GM11168 (cell line): ENCODE results near the gene CLBA1.
"Not testable (repeated sequence)": the region's sequence is repeated elsewhere in the genome, so short reads cannot be mapped to it uniquely, and the experiment has no call there.

Source experiments
- in situ Hi-C: fragments of 300-500 bp; cut with MboI; formaldehyde crosslinking; loops from one replicate; pipeline ENCODE4 v1.12.0; 2022; ENCODE audit warnings: low sequenced_read_pairs; ENCODE audit not compliant: unreplicated experiment

The CLBA1 gene

GRCh38 chr14:104947201-104947600, 38.4 kb upstream of the CLBA1 start:
- in situ Hi-C loops = not testable (repeated sequence)

- in situ Hi-C loops = not testable (repeated sequence)
Measured at GRCh38 chr14:104947881-104948735, 37.5 kb upstream of the CLBA1 start.

GRCh38 chr14:104948736-104949031, 36.9 kb upstream of the CLBA1 start:
- in situ Hi-C loops = no loop called here

- in situ Hi-C loops = not testable (repeated sequence)
Measured at GRCh38 chr14:104949406-104949955, 36.1 kb upstream of the CLBA1 start.

- in situ Hi-C loops = no loop called here
Measured at GRCh38 chr14:104950021-104950420, 35.6 kb upstream of the CLBA1 start.

GRCh38 chr14:104950701-104951100, 34.9 kb upstream of the CLBA1 start:
- in situ Hi-C loops = not testable (repeated sequence)

- in situ Hi-C loops = not testable (repeated sequence)
Measured at GRCh38 chr14:104951863-104952657, 33.5 kb upstream of the CLBA1 start.

- in situ Hi-C loops = no loop called here
Measured at GRCh38 chr14:104953097-104953496, 32.5 kb upstream of the CLBA1 start.

GRCh38 chr14:104953896-104954656, 31.5 kb upstream of the CLBA1 start:
- in situ Hi-C loops = no loop called here

GRCh38 chr14:104954746-104955395, 30.7 kb upstream of the CLBA1 start:
- in situ Hi-C loops = no loop called here

- in situ Hi-C loops = no loop called here
Measured at GRCh38 chr14:104955396-104955770, 30.2 kb upstream of the CLBA1 start.

- in situ Hi-C loops = no loop called here
Measured at GRCh38 chr14:104956290-104956890, 29.2 kb upstream of the CLBA1 start.

- in situ Hi-C loops = no loop called here
Measured at GRCh38 chr14:104957146-104958113, 28.2 kb upstream of the CLBA1 start.

- in situ Hi-C loops = no loop called here
Measured at GRCh38 chr14:104964546-104964945, 21.0 kb upstream of the CLBA1 start.

- in situ Hi-C loops = no loop called here
Measured at GRCh38 chr14:104965561-104966231, 19.9 kb upstream of the CLBA1 start.

- in situ Hi-C loops = no loop called here
Measured at GRCh38 chr14:104966261-104966865, 19.2 kb upstream of the CLBA1 start.

GRCh38 chr14:104966981-104967385, 18.6 kb upstream of the CLBA1 start:
- in situ Hi-C loops = no loop called here
